ENCODE measurements around the gene CTNNA1. TPM values are rescaled to one million over a fixed set of nuclear protein-coding genes. Genes with fewer than 3 reads are reported as not detected.

Gene CTNNA1
- total and polyA plus RNA-seq, 2 experiments from 2014 or later = 194 to 393 TPM

GRCh38 chr5:138869763-138870500, 116.7 kb downstream of the CTNNA1 start:
- H3K4me3 ChIP-seq = no peak overlapping the region
- TF ChIP-seq EZH2phosphoT487 (IDR thresholded peaks at IDR 0.05; ENCODE audit: insufficient read depth, low read depth) = no peak
- TF ChIP-seq EZH2 (IDR thresholded peaks at IDR 0.05; ENCODE audit: insufficient read depth, poor library complexity, severe bottlenecking) = no peak
- no peak overlapping the region for H3K4me2 ChIP-seq (ENCODE audit: unreplicated experiment)
- no peak overlapping the region for H3K27ac ChIP-seq
- peaks cover 34% of the 10 kb centered on the region for H3K4me1 ChIP-seq (ENCODE audit: insufficient read depth)
- no peak overlapping the region for H2AFZ ChIP-seq
- peaks cover 100% of the 10 kb centered on the region for H3K79me2 ChIP-seq (ENCODE audit: insufficient read depth)
- H3K36me3 ChIP-seq (ENCODE audit: low read depth) = no peaks in the 10 kb centered on the region
- no peaks in the 10 kb centered on the region for H3K9me2 ChIP-seq (ENCODE audit: insufficient read depth)
- no peaks in the 10 kb centered on the region for H3K9me3 ChIP-seq (ENCODE audit: low read depth)
- no peak overlapping the region for H3K9ac ChIP-seq
- WGBS, 2 experiments (ENCODE audit: low coverage in 1 of 2, low lambda C conversion rate in 2 of 2, missing lambda C conversion rate in 2 of 2) = 69 to 74% methylated on average over 5 of the region's 5 CpGs
- 0 out of 2 replicates have a peak, but pooled peaks cover 12% of the 10 kb centered on the region for H4K20me1 ChIP-seq (ENCODE audit: insufficient read depth)
- DNase-seq = peak; percentile 50
- no peaks in the 10 kb centered on the region for H3K27me3 ChIP-seq (replicated peaks; ENCODE audit: insufficient read depth)
- in situ Hi-C loops (cut with MboI) = no loop called here
- H3F3A ChIP-seq (ENCODE audit: insufficient read depth) = peaks cover 15% of the 10 kb centered on the region; the same call in 1 of the 2 replicates

DNA sequence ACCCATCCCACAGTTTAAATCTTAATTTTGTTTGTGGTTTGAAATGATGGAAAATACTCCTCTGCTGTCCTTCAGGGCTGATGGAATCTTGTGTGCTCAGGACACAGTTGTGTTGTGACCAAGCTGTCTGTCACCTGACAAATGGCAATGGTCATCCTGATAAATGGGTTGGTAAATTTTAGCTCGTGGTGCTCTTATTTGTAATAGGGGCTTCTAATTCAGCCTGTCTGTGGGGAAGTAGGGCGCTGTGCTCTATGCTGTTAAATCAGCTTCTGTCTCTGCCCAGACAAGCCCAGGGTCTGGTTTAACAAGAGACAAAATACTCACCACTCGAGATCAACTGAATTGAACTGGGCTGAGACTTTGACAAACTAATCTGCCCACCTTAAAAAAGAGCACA, 117.4 kb downstream of the CTNNA1 start:
- Histone ChIP-seq H3K27ac (no peak overlapping the region), H3K79me2 (ENCODE audit: insufficient read depth) (peaks cover 100% of the 10 kb centered on the region), H3K9me3 (ENCODE audit: low read depth) (no peaks in the 10 kb centered on the region), H3K4me1 (ENCODE audit: insufficient read depth) (peaks cover 39% of the 10 kb centered on the region), H3K4me3 (no peak overlapping the region), H3K27me3 (replicated peaks; ENCODE audit: insufficient read depth) (no peaks in the 10 kb centered on the region), H3F3A (ENCODE audit: insufficient read depth) (peaks cover 19% of the 10 kb centered on the region; the same call in 1 of the 2 replicates), H3K4me2 (ENCODE audit: unreplicated experiment) (no peak overlapping the region), H3K36me3 (ENCODE audit: low read depth) (no peaks in the 10 kb centered on the region), H3K9me2 (ENCODE audit: insufficient read depth) (no peaks in the 10 kb centered on the region), H3K9ac (no peak overlapping the region), H4K20me1 (ENCODE audit: insufficient read depth) (0 out of 2 replicates have a peak, but pooled peaks cover 12% of the 10 kb centered on the region), H2AFZ (no peak overlapping the region)
- no peak for DNase-seq
- in situ Hi-C loops (cut with MboI) = no loop called here
- TF ChIP-seq EZH2 (IDR thresholded peaks at IDR 0.05; ENCODE audit: insufficient read depth, poor library complexity, severe bottlenecking) (no peak), EZH2phosphoT487 (IDR thresholded peaks at IDR 0.05; ENCODE audit: insufficient read depth, low read depth) (no peak)
- WGBS, 2 experiments (ENCODE audit: low coverage in 1 of 2, low lambda C conversion rate in 2 of 2, missing lambda C conversion rate in 2 of 2) = 79 to 87% methylated on average over 3 of the region's 3 CpGs

- peaks cover 29% of the 10 kb centered on the region; the same call in 1 of the 2 replicates for H3F3A ChIP-seq (ENCODE audit: insufficient read depth)
- H3K4me1 ChIP-seq (ENCODE audit: insufficient read depth) = peaks cover 42% of the 10 kb centered on the region
- H3K27ac ChIP-seq = no peak overlapping the region
- no peaks in the 10 kb centered on the region for H3K9me2 ChIP-seq (ENCODE audit: insufficient read depth)
- in situ Hi-C loops (cut with MboI) = no loop called here
- H2AFZ ChIP-seq = no peak overlapping the region
- H4K20me1 ChIP-seq (ENCODE audit: insufficient read depth) = 0 out of 2 replicates have a peak, but pooled peaks cover 15% of the 10 kb centered on the region
- H3K4me3 ChIP-seq = no peak overlapping the region
- no peaks in the 10 kb centered on the region for H3K27me3 ChIP-seq (replicated peaks; ENCODE audit: insufficient read depth)
- no peak overlapping the region for H3K4me2 ChIP-seq (ENCODE audit: unreplicated experiment)
- H3K36me3 ChIP-seq (ENCODE audit: low read depth) = no peaks in the 10 kb centered on the region
- peaks cover 99% of the 10 kb centered on the region for H3K79me2 ChIP-seq (ENCODE audit: insufficient read depth)
- no peak for TF ChIP-seq EZH2 (IDR thresholded peaks at IDR 0.05; ENCODE audit: insufficient read depth, poor library complexity, severe bottlenecking)
- TF ChIP-seq EZH2phosphoT487 (IDR thresholded peaks at IDR 0.05; ENCODE audit: insufficient read depth, low read depth) = no peak
- no peak overlapping the region for H3K9ac ChIP-seq
- 97 to 98% methylated on average over 6 of the region's 6 CpGs for WGBS, 2 experiments (ENCODE audit: low coverage in 1 of 2, low lambda C conversion rate in 2 of 2, missing lambda C conversion rate in 2 of 2)
- no peak for DNase-seq
- no peaks in the 10 kb centered on the region for H3K9me3 ChIP-seq (ENCODE audit: low read depth)
Observed at GRCh38 chr5:138872841-138873465, 119.7 kb downstream of the CTNNA1 start.

DNA sequence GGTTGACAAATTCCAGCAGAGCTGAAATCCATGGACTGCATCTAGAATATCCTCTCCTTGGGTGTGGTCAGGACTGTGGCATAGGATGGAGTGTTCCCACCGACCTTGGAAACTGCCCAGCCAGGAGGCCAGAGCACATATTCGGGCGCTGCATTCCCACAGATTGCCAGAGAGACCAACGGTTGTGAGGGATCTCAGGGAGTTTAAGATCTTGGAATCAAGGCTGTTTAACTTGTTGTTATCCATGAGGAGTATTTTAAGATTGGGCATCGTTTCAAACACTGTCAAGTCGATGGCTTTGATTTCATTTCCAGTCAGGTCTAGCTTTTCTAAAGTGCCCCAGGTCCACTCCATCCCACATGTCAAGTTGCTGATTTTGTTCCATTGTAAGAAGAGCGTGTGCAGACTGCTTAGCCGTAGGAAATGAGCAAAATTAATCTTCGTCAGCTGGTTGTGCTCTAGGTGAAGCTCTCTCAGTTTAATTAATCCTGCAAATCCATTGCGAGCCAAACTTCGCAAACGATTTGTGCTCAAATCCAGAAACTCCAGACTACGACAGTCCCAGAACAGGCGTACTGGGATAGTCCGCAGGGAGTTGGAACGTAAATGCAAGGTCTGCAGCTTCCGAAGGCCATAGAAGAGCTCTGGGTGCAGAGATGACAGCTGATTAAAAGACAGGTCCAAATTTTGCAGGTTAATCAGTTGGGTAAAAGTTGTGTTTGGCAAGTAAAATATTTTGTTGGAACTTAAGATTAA, 120.4 kb downstream of the CTNNA1 start:
- Histone ChIP-seq H3K9me2 (ENCODE audit: insufficient read depth) (no peaks in the 10 kb centered on the region), H3K79me2 (ENCODE audit: insufficient read depth) (peaks cover 99% of the 10 kb centered on the region), H2AFZ (no peak overlapping the region), H3F3A (ENCODE audit: insufficient read depth) (peaks cover 29% of the 10 kb centered on the region; the same call in 1 of the 2 replicates), H3K4me1 (ENCODE audit: insufficient read depth) (peaks cover 42% of the 10 kb centered on the region), H3K9me3 (ENCODE audit: low read depth) (no peaks in the 10 kb centered on the region), H3K36me3 (ENCODE audit: low read depth) (no peaks in the 10 kb centered on the region), H3K27me3 (replicated peaks; ENCODE audit: insufficient read depth) (no peaks in the 10 kb centered on the region), H3K27ac (no peak overlapping the region), H3K4me2 (ENCODE audit: unreplicated experiment) (peak overlapping the region; percentile 90), H4K20me1 (ENCODE audit: insufficient read depth) (0 out of 2 replicates have a peak, but pooled peaks cover 22% of the 10 kb centered on the region), H3K9ac (no peak overlapping the region), H3K4me3 (no peak overlapping the region)
- TF ChIP-seq EZH2 (IDR thresholded peaks at IDR 0.05; ENCODE audit: insufficient read depth, poor library complexity, severe bottlenecking) (no peak), EZH2phosphoT487 (IDR thresholded peaks at IDR 0.05; ENCODE audit: insufficient read depth, low read depth) (no peak)
- 77 to 80% methylated on average over 17 of the region's 17 CpGs for WGBS, 2 experiments (ENCODE audit: low coverage in 1 of 2, low lambda C conversion rate in 2 of 2, missing lambda C conversion rate in 2 of 2)
- DNase-seq = no peak
- in situ Hi-C loops (cut with MboI) = no loop called here
